H9 (cell line): Measurements from ENCODE around the gene TH. TPM values are rescaled to one million over a fixed set of nuclear protein-coding genes. Genes with fewer than 3 reads are reported as not detected.

Experiments
- DNase-seq: peaks from one replicate; pipeline ENCODE4 v3.0.0-alpha.2; 2017
- H2AFZ ChIP-seq: one replicate; pipeline ENCODE4 v1.6.1; 2013; ENCODE audit warnings: mild to moderate bottlenecking, low read length, control low read depth, moderate library complexity
- H2AK5ac ChIP-seq: 2 replicates; pipeline ENCODE4 v1.6.1; 2013; ENCODE audit warnings: low read length, control low read depth, mixed read lengths; ENCODE audit not compliant: insufficient read length
- H2BK120ac ChIP-seq: one replicate; pipeline ENCODE4 v1.6.1; 2013; ENCODE audit warnings: low read depth, mild to moderate bottlenecking, low read length, control low read depth, inconsistent platforms; ENCODE audit not compliant: poor library complexity, severe bottlenecking
- H2BK12ac ChIP-seq: 2 replicates; pipeline ENCODE4 v1.6.1; 2013; ENCODE audit warnings: low read length, control low read depth, mixed read lengths, low read depth; ENCODE audit not compliant: insufficient read length
- H2BK15ac ChIP-seq: 2 replicates; pipeline ENCODE4 v1.6.1; 2013; ENCODE audit warnings: low read depth, low read length, control low read depth
- H2BK20ac ChIP-seq: one replicate; pipeline ENCODE4 v1.6.1; 2013; ENCODE audit warnings: low read depth, mild to moderate bottlenecking, low read length, control low read depth, inconsistent platforms; ENCODE audit not compliant: poor library complexity, severe bottlenecking
- H2BK5ac ChIP-seq: 2 replicates; pipeline ENCODE4 v1.6.1; 2013; ENCODE audit warnings: low read length, control low read depth, mixed read lengths; ENCODE audit not compliant: insufficient read length
- H3K14ac ChIP-seq: 2 replicates; pipeline ENCODE4 v1.6.1; 2013; ENCODE audit warnings: low read length, control low read depth; ENCODE audit not compliant: insufficient read depth
- H3K18ac ChIP-seq: 2 replicates; pipeline ENCODE4 v1.6.1; 2013; ENCODE audit warnings: low read depth, mild to moderate bottlenecking, mixed read lengths, low read length, control low read depth; ENCODE audit not compliant: insufficient read length
- H3K23ac ChIP-seq: 2 replicates; pipeline ENCODE4 v1.6.1; 2013; ENCODE audit warnings: low read length, control low read depth, mixed read lengths, low read depth; ENCODE audit not compliant: insufficient read length
- H3K23me2 ChIP-seq: 2 replicates; pipeline ENCODE4 v1.6.1; 2013; ENCODE audit warnings: low read depth, mild to moderate bottlenecking, mixed read lengths, low read length, control low read depth; ENCODE audit not compliant: insufficient read length, poor library complexity, severe bottlenecking
- H3K27ac ChIP-seq: 2 replicates; pipeline ENCODE4 v1.5.1; 2013; ENCODE audit warnings: low read length, control low read depth, mixed read lengths, low read depth; ENCODE audit not compliant: insufficient read length
- H3K27me3 ChIP-seq: 2 replicates; pipeline ENCODE4 v1.6.1; 2013; ENCODE audit warnings: low read length, control low read depth, inconsistent platforms; ENCODE audit not compliant: insufficient read depth
- H3K4ac ChIP-seq: 2 replicates; pipeline ENCODE4 v1.6.1; 2013; ENCODE audit warnings: low read depth, mild to moderate bottlenecking, control low read depth, inconsistent platforms, low read length, moderate library complexity
- H3K4me1 ChIP-seq: 2 replicates; pipeline ENCODE4 v1.6.1; 2013; ENCODE audit warnings: low read length, control low read depth, inconsistent platforms; ENCODE audit not compliant: insufficient read depth
- H3K4me2 ChIP-seq: 2 replicates; pipeline ENCODE4 v1.6.1; 2013; ENCODE audit warnings: low read length, control low read depth, mixed read lengths; ENCODE audit not compliant: insufficient read length, insufficient read depth
- H3K56ac ChIP-seq: 2 replicates; pipeline ENCODE4 v1.6.1; 2013; ENCODE audit warnings: low read depth, mild to moderate bottlenecking, mixed read lengths, low read length, control low read depth; ENCODE audit not compliant: insufficient read length
- H3K79me1 ChIP-seq: 2 replicates; pipeline ENCODE4 v1.6.1; 2013; ENCODE audit warnings: low read depth, mild to moderate bottlenecking, moderate library complexity, low read length, control low read depth, inconsistent platforms; ENCODE audit not compliant: insufficient read depth, poor library complexity, severe bottlenecking
- H3K79me2 ChIP-seq: 2 replicates; pipeline ENCODE4 v1.6.1; 2013; ENCODE audit warnings: low read length, control low read depth, inconsistent platforms; ENCODE audit not compliant: insufficient read depth
- H3K9ac ChIP-seq: 2 replicates; pipeline ENCODE4 v1.6.1; 2013; ENCODE audit warnings: low read length, control low read depth, mixed read lengths; ENCODE audit not compliant: insufficient read length; ENCODE audit errors: extremely low read depth
- H3K9me3 ChIP-seq: one replicate; pipeline ENCODE4 v1.6.1; 2013; ENCODE audit warnings: low read depth, low read length, inconsistent platforms; ENCODE audit not compliant: control insufficient read depth
- H3T11ph ChIP-seq: one replicate; pipeline ENCODE4 v1.6.1; 2013; ENCODE audit warnings: mild to moderate bottlenecking, low read length, control low read depth, inconsistent platforms
- H4K20me1 ChIP-seq: one replicate; pipeline ENCODE4 v1.6.1; 2013; ENCODE audit not compliant: control insufficient read depth, insufficient read length, insufficient read depth
- H4K5ac ChIP-seq: 2 replicates; pipeline ENCODE4 v1.6.1; 2013; ENCODE audit warnings: low read depth, mild to moderate bottlenecking, mixed read lengths, low read length, control low read depth; ENCODE audit not compliant: insufficient read length
- H4K8ac ChIP-seq: replicated peaks from 2 replicates; pipeline ENCODE4 v1.6.1; 2013; ENCODE audit warnings: low read length, control low read depth, mixed read lengths, low read depth; ENCODE audit not compliant: insufficient read length
- H4K91ac ChIP-seq: 2 replicates; pipeline ENCODE4 v1.6.1; 2013; ENCODE audit warnings: low read depth, mild to moderate bottlenecking, moderate library complexity, mixed read lengths, low read length, control low read depth; ENCODE audit not compliant: insufficient read length
- H3K27ac Mint-ChIP-seq, 3 experiments: 2 replicates in 2 of 3; 3 replicates in 1 of 3; pipeline ENCODE4 v1.8.0; 2020 to 2021; ENCODE audit warnings: mixed read lengths in 3 of 3, mild to moderate bottlenecking in 1 of 3, moderate library complexity in 1 of 3
- H3K27me3 Mint-ChIP-seq: 2 replicates; pipeline ENCODE4 v1.8.0; 2021; ENCODE audit warnings: low read depth, mild to moderate bottlenecking, moderate library complexity, mixed read lengths
- H3K36me3 Mint-ChIP-seq, 3 experiments: 2 replicates in 2 of 3; 3 replicates in 1 of 3; pipeline ENCODE4 v1.8.0; 2020 to 2021; ENCODE audit warnings: low read depth in 3 of 3, mixed read lengths in 3 of 3; ENCODE audit not compliant: insufficient read depth in 1 of 3
- H3K4me1 Mint-ChIP-seq, 2 experiments: 2 replicates each; pipeline ENCODE4 v1.8.0; 2020; ENCODE audit warnings: mixed read lengths in 2 of 2
- H3K4me3 Mint-ChIP-seq, 2 experiments: 2 replicates in 1 of 2; 3 replicates in 1 of 2; pipeline ENCODE4 v1.8.0; 2020 to 2021; ENCODE audit warnings: mild to moderate bottlenecking in 2 of 2, mixed read lengths in 2 of 2, moderate library complexity in 1 of 2
- H3K9me3 Mint-ChIP-seq, 2 experiments: 2 replicates in 1 of 2; 3 replicates in 1 of 2; pipeline ENCODE4 v1.8.0; 2020; ENCODE audit warnings: mild to moderate bottlenecking in 2 of 2, mixed read lengths in 2 of 2, moderate library complexity in 1 of 2
- WGBS: extraction: QIAGEN DNeasy Blood & Tissue Kit; methylation state at CpG from one replicate; pipeline ENCODE4 v1.1.7; 2013; ENCODE audit warnings: missing lambda C conversion rate, low lambda C conversion rate, mixed read lengths; ENCODE audit not compliant: insufficient read length; ENCODE audit errors: extremely low coverage; 5-methylcytosine and 5-hydroxymethylcytosine counted together
- total RNA-seq: library from RNA; stranded (reverse); gene quantifications from 2 replicates; pipeline ENCODE4 v1.2.1, GENCODE V29; 2021
- TF ChIP-seq, protein P1 (sequence below): fragments of 200-600 bp; sonication (generic); conservative IDR thresholded peaks from 3 replicates; pipeline ENCODE4 v1.8.0; 2021; ENCODE audit warnings: antibody characterized with exemption, mild to moderate bottlenecking

The TH gene
- total RNA-seq, 1 experiment from 2014 or later, result not detected

DNA sequence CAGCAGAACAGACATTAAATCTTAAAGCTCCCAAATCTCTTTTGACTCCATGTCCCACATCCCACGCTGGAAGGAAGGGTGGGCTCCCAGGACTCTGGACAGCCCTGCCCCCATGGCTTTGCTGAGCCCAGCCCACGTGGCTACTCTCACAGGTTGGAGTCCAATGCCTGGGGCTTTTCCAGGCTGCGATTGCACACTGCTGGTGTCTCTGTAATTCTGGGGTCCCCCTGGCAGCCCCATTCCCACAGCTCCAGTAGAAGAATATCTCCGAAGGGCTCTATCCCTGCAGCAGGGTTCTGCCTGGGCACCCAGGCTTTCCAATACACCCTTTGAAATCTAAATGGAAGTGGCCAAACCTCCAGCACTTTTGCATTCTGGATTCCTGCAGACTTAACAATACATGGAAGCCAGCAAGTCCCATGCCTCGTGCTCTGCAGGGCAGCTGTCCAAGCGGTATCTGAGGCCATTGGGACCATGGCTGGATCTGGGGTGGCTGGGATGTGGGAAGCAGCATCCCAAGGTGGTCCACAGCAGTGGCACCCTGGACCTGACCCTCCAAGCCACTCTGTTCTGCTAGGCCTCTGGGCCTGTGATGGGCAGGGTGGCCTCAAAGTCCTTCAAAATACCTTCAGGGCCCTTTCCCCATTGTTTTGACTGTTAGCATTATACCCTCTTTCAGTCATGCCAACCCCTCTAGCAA is 47.9 kb upstream of the TH start:
- H3K9me3 Mint-ChIP-seq, result peaks cover 8 to 9% of the 10 kb centered on the region in 2 experiments
- Histone ChIP-seq H2BK5ac (no peak overlapping the region), H3K14ac (no peak overlapping the region; the same call in 1 of the 2 replicates), H3K27ac (no peak overlapping the region), H3K9me3 (no peaks in the 10 kb centered on the region), H4K8ac (no peak overlapping the region), H2BK12ac (no peak overlapping the region), H3K23me2 (no peaks in the 10 kb centered on the region), H2AFZ (no peak overlapping the region), H4K20me1 (no peaks in the 10 kb centered on the region), H3K79me1 (no peaks in the 10 kb centered on the region), H3K79me2 (no peaks in the 10 kb centered on the region), H2BK20ac (no peak overlapping the region), H4K5ac (no peak overlapping the region), H3K4me1 (no peaks in the 10 kb centered on the region; the same call in 1 of the 2 replicates), H2BK120ac (no peak overlapping the region), H3K18ac (no peak overlapping the region), H3K23ac (no peak overlapping the region), H3K56ac (no peak overlapping the region), H2BK15ac (no peak overlapping the region), H3K9ac (no peak overlapping the region), H3T11ph (no peak overlapping the region), H4K91ac (no peak overlapping the region), H3K27me3 (peaks cover 1% of the 10 kb centered on the region; the same call in 1 of the 2 replicates), H3K4me2 (no peak overlapping the region), H3K4ac (no peak overlapping the region), H2AK5ac (no peak overlapping the region)
- no CpG with 5 or more reads among the region's 6 CpGs for WGBS
- H3K27ac Mint-ChIP-seq, result no peak overlapping the region
- peaks cover 70% of the 10 kb centered on the region for H3K27me3 Mint-ChIP-seq
- no peak for DNase-seq
- H3K4me3 Mint-ChIP-seq, result no peak overlapping the region
- peaks cover 20 to 23% of the 10 kb centered on the region in 2 experiments for H3K4me1 Mint-ChIP-seq
- TF ChIP-seq, protein P1, sequence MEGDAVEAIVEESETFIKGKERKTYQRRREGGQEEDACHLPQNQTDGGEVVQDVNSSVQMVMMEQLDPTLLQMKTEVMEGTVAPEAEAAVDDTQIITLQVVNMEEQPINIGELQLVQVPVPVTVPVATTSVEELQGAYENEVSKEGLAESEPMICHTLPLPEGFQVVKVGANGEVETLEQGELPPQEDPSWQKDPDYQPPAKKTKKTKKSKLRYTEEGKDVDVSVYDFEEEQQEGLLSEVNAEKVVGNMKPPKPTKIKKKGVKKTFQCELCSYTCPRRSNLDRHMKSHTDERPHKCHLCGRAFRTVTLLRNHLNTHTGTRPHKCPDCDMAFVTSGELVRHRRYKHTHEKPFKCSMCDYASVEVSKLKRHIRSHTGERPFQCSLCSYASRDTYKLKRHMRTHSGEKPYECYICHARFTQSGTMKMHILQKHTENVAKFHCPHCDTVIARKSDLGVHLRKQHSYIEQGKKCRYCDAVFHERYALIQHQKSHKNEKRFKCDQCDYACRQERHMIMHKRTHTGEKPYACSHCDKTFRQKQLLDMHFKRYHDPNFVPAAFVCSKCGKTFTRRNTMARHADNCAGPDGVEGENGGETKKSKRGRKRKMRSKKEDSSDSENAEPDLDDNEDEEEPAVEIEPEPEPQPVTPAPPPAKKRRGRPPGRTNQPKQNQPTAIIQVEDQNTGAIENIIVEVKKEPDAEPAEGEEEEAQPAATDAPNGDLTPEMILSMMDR, result no peak
- H3K36me3 Mint-ChIP-seq, result peaks cover 0 to 8% (median 1%) of the 10 kb centered on the region in 3 experiments; a peak in 4 of 7 replicates
